ENCODE data around the gene PRKCH. TPM values are rescaled to one million over a fixed set of nuclear protein-coding genes. Genes with fewer than 3 reads are reported as not detected.

The PRKCH gene
- total RNA-seq, 2 experiments from 2014 or later: 0.85 to 2.3 TPM

- CTCF ChIA-PET (ENCODE audit: unreplicated experiment): no interaction called here
- no peaks in the 10 kb centered on the region for H3K9me2 ChIP-seq (ENCODE audit: insufficient read depth, low read length)
Observed at GRCh38 chr14:61296151-61296550, 25.2 kb upstream of the PRKCH start.

GRCh38 chr14:61296719-61297502 is 24.5 kb upstream of the PRKCH start:
- H4K20me1 ChIP-seq (ENCODE audit: insufficient read depth, low read length): no peaks in the 10 kb centered on the region
- H3K9me3 ChIP-seq (ENCODE audit: low read length): no peaks in the 10 kb centered on the region
- no peak overlapping the region for H3K4me2 ChIP-seq (ENCODE audit: low read length)
- DNase-seq (ENCODE audit: low spot score): peak; percentile 42
- H3K27ac ChIP-seq (ENCODE audit: low read depth, low read length, poor library complexity, severe bottlenecking): no peak overlapping the region
- H3K79me2 ChIP-seq (ENCODE audit: insufficient read depth, low read depth, low read length): no peaks in the 10 kb centered on the region
- ChIA-PET CTCF (ENCODE audit: unreplicated experiment) (no interaction called here), POLR2A (no interaction called here)
- peaks cover 8% of the 10 kb centered on the region for H3K4me1 ChIP-seq (ENCODE audit: insufficient read depth, low read length, poor library complexity, severe bottlenecking)
- H3K4me3 ChIP-seq (ENCODE audit: low read depth, low read length, poor library complexity, severe bottlenecking): no peak overlapping the region
- no peaks in the 10 kb centered on the region for H3K9me2 ChIP-seq (ENCODE audit: insufficient read depth, low read length)
- no peak for TF ChIP-seq EZH2phosphoT487 (IDR thresholded peaks at IDR 0.05; ENCODE audit: borderline replicate concordance, low read depth, low read length)
- peak; percentile 89 for TF ChIP-seq CTCF (conservative IDR thresholded peaks at IDR 0.05; ENCODE audit: low read length)
- no peaks in the 10 kb centered on the region for H3K36me3 ChIP-seq (ENCODE audit: insufficient read depth, low read length)
- intact Hi-C loops (cut with micrococcal nuclease; ENCODE audit: unreplicated experiment): loop anchor here (1.0 to 5.0 kb wide), 2 partner anchors 160 to 540 kb away; no protein-coding TSS in a partner anchor
- no TSS peak for BruUV-seq (replicated peaks)
- H2AFZ ChIP-seq (ENCODE audit: low read length): peak overlapping the region; percentile 16; the same call in 1 of the 2 replicates

More at GRCh38 chr14:61296151-61296550, 25.2 kb upstream of the PRKCH start:
- Histone ChIP-seq H2AFZ (ENCODE audit: low read length) (peak overlapping the region; percentile 16; the same call in 1 of the 2 replicates), H3K36me3 (ENCODE audit: insufficient read depth, low read length) (no peaks in the 10 kb centered on the region), H3K4me2 (ENCODE audit: low read length) (no peak overlapping the region), H4K20me1 (ENCODE audit: insufficient read depth, low read length) (no peaks in the 10 kb centered on the region), H3K9me3 (ENCODE audit: low read length) (no peaks in the 10 kb centered on the region), H3K4me1 (ENCODE audit: insufficient read depth, low read length, poor library complexity, severe bottlenecking) (peaks cover 8% of the 10 kb centered on the region), H3K27ac (ENCODE audit: low read depth, low read length, poor library complexity, severe bottlenecking) (no peak overlapping the region), H3K4me3 (ENCODE audit: low read depth, low read length, poor library complexity, severe bottlenecking) (no peak overlapping the region), H3K79me2 (ENCODE audit: insufficient read depth, low read depth, low read length) (no peaks in the 10 kb centered on the region)
- POLR2A ChIA-PET: no interaction called here
- no TSS peak for BruUV-seq (replicated peaks)
- no peak for TF ChIP-seq EZH2phosphoT487 (IDR thresholded peaks at IDR 0.05; ENCODE audit: borderline replicate concordance, low read depth, low read length)
- no peak for TF ChIP-seq CTCF (conservative IDR thresholded peaks at IDR 0.05; ENCODE audit: low read length)
- intact Hi-C loops (cut with micrococcal nuclease; ENCODE audit: unreplicated experiment): loop anchor here (5.0 kb wide), 1 partner anchor 161 kb away; no protein-coding TSS in a partner anchor
- no peak for DNase-seq (ENCODE audit: low spot score)

- no peak for TF ChIP-seq EZH2phosphoT487 (IDR thresholded peaks at IDR 0.05; ENCODE audit: borderline replicate concordance, low read depth, low read length)
- TF ChIP-seq CTCF (conservative IDR thresholded peaks at IDR 0.05; ENCODE audit: low read length): no peak
Observed at GRCh38 chr14:61297581-61297980, 23.8 kb upstream of the PRKCH start.

More at GRCh38 chr14:61297581-61297980, 23.8 kb upstream of the PRKCH start:
- ChIA-PET POLR2A (no interaction called here), CTCF (ENCODE audit: unreplicated experiment) (no interaction called here)
- no peak overlapping the region for H3K27ac ChIP-seq (ENCODE audit: low read depth, low read length, poor library complexity, severe bottlenecking)
- H4K20me1 ChIP-seq (ENCODE audit: insufficient read depth, low read length): no peaks in the 10 kb centered on the region
- H3K36me3 ChIP-seq (ENCODE audit: insufficient read depth, low read length): no peaks in the 10 kb centered on the region
- H3K9me3 ChIP-seq (ENCODE audit: low read length): no peaks in the 10 kb centered on the region
- intact Hi-C loops (cut with micrococcal nuclease; ENCODE audit: unreplicated experiment): loop anchor here (1.0 to 5.0 kb wide), 2 partner anchors 160 to 540 kb away; no protein-coding TSS in a partner anchor
- no peak overlapping the region for H3K4me2 ChIP-seq (ENCODE audit: low read length)
- BruUV-seq (replicated peaks): no TSS peak
- H3K79me2 ChIP-seq (ENCODE audit: insufficient read depth, low read depth, low read length): no peaks in the 10 kb centered on the region
- H3K9me2 ChIP-seq (ENCODE audit: insufficient read depth, low read length): no peaks in the 10 kb centered on the region
- H3K4me3 ChIP-seq (ENCODE audit: low read depth, low read length, poor library complexity, severe bottlenecking): no peak overlapping the region
- no peak for DNase-seq (ENCODE audit: low spot score)
- no peak overlapping the region for H2AFZ ChIP-seq (ENCODE audit: low read length)
- H3K4me1 ChIP-seq (ENCODE audit: insufficient read depth, low read length, poor library complexity, severe bottlenecking): peaks cover 8% of the 10 kb centered on the region
